Tibial nerve (tissue), 4 donors: ENCODE measurements around the gene NLRP13.
"Not testable (repeated sequence)": the region's sequence is repeated elsewhere in the genome, so short reads cannot be mapped to it uniquely, and the experiment has no call there.

ENCODE experiments used
- EP300 ChIP-seq, 2 donors: sonication (generic); formaldehyde crosslinking; IDR thresholded peaks; one replicate each; pipeline ENCODE4 v1.6.1; 2017; ENCODE audit warnings: antibody characterized with exemption in 2 of 2, mild to moderate bottlenecking in 1 of 2
- POLR2A ChIP-seq, 2 donors: fragments of 450-650 bp; IDR thresholded peaks; one replicate each; pipeline ENCODE4 v1.6.1; 2017; ENCODE audit warnings: antibody characterized with exemption in 2 of 2, mild to moderate bottlenecking in 2 of 2, moderate library complexity in 2 of 2
- TF ChIP-seq, protein P1 (sequence below), 5 experiments: fragments of 200-600 bp in 3 of 5; fragments of 450-650 bp in 2 of 5; sonication (generic) in 3 of 5; IDR thresholded peaks; one replicate each; pipeline ENCODE4 v1.5.1; 2016 to 2019; ENCODE audit warnings: antibody characterized with exemption in 5 of 5, mild to moderate bottlenecking in 3 of 5, moderate library complexity in 2 of 5

DNA sequence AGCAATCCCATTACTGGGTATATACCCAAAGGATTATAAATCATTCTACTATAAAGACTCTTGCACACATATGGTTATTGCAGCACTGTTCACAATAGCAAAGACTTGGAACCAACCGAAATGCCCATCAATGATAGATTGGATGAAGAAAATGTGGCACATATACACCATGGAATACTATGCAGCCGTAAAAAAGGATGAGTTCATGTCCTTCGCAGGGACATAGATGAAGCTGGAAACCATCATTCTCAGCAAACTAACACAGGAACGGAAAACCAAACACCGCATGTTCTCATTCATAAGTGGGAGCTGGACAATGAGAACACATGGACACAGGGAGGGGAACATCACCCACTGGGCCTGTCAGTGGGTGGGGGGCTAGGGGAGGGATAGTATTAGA, 2.9 kb downstream of the NLRP13 start:
- TF ChIP-seq, protein P1, sequence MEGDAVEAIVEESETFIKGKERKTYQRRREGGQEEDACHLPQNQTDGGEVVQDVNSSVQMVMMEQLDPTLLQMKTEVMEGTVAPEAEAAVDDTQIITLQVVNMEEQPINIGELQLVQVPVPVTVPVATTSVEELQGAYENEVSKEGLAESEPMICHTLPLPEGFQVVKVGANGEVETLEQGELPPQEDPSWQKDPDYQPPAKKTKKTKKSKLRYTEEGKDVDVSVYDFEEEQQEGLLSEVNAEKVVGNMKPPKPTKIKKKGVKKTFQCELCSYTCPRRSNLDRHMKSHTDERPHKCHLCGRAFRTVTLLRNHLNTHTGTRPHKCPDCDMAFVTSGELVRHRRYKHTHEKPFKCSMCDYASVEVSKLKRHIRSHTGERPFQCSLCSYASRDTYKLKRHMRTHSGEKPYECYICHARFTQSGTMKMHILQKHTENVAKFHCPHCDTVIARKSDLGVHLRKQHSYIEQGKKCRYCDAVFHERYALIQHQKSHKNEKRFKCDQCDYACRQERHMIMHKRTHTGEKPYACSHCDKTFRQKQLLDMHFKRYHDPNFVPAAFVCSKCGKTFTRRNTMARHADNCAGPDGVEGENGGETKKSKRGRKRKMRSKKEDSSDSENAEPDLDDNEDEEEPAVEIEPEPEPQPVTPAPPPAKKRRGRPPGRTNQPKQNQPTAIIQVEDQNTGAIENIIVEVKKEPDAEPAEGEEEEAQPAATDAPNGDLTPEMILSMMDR (IDR thresholded peaks at IDR 0.05) = not testable (repeated sequence)
- TF ChIP-seq POLR2A, EP300 (IDR thresholded peaks at IDR 0.05): not testable (repeated sequence)
